OCI-LY3 (cell line): ENCODE data around the gene ASPA.

Experiments used
- H2AFZ ChIP-seq: fragments of 200-600, 300-600 bp; shearing (Covaris generic); 2 replicates; pipeline ENCODE4 v1.6.0; 2014; ENCODE audit warnings: antibody characterized with exemption, low read depth, low read length
- H3K27ac ChIP-seq: fragments of 200-600, 300-600 bp; sonication (generic); 2 replicates; pipeline ENCODE4 v1.5.1; 2014; ENCODE audit warnings: mild to moderate bottlenecking, low read length, moderate library complexity, mixed read lengths
- H3K27me3 ChIP-seq: fragments of 200-600, 300-600 bp; sonication (generic); 2 replicates; pipeline ENCODE4 v1.6.1; 2014; ENCODE audit warnings: low read depth, low read length, mixed read lengths
- H3K36me3 ChIP-seq: fragments of 200-600, 300-600 bp; sonication (generic); replicated peaks from 2 replicates; pipeline ENCODE3; 2014; ENCODE audit warnings: low read depth, low read length, mixed read lengths
- H3K4me1 ChIP-seq: fragments of 300-600, 200-600 bp; sonication (generic); 2 replicates; pipeline ENCODE4 v1.6.1; 2014; ENCODE audit warnings: low read length, mixed read lengths
- H3K4me2 ChIP-seq: fragments of 200-600, 300-600 bp; sonication (generic); 2 replicates; pipeline ENCODE4 v1.6.1; 2014; ENCODE audit warnings: low read length, mixed read lengths
- H3K4me3 ChIP-seq: fragments of 300-600, 200-600 bp; sonication (generic); 2 replicates; pipeline ENCODE4 v1.5.1; 2014; ENCODE audit warnings: antibody characterized with exemption, mild to moderate bottlenecking, low read length, moderate library complexity
- H3K79me2 ChIP-seq: fragments of 300-600, 200-600 bp; shearing (Covaris generic); 2 replicates; pipeline ENCODE4 v1.6.1; 2014; ENCODE audit warnings: mild to moderate bottlenecking, low read length, mixed read lengths
- H3K9ac ChIP-seq: fragments of 300-600, 200-600 bp; shearing (Covaris generic); 2 replicates; pipeline ENCODE4 v1.6.0; 2014; ENCODE audit warnings: mild to moderate bottlenecking, low read length, moderate library complexity
- H3K9me3 ChIP-seq: fragments of 200-600, 300-600 bp; shearing (Covaris generic); 2 replicates; pipeline ENCODE4 v1.6.1; 2014; ENCODE audit warnings: low read length, mixed read lengths; ENCODE audit not compliant: insufficient read depth
- H4K20me1 ChIP-seq: fragments of 200-600, 300-600 bp; sonication (generic); 2 replicates; pipeline ENCODE4 v1.6.1; 2016; ENCODE audit warnings: low read length, mixed read lengths; ENCODE audit not compliant: insufficient read depth
- EZH2phosphoT487 ChIP-seq: fragments of 200-600 bp; shearing (Covaris generic); IDR thresholded peaks from 2 replicates; pipeline ENCODE4 v1.6.1; 2018; ENCODE audit warnings: antibody characterized with exemption, mixed run types, low read depth
- TF ChIP-seq, protein P1 (sequence below): fragments of 200-600, 300-600 bp; sonication (generic); IDR thresholded peaks from 2 replicates; pipeline ENCODE4 v1.5.1; 2014; ENCODE audit warnings: antibody characterized with exemption, low read length, low read depth

The ASPA gene

DNA sequence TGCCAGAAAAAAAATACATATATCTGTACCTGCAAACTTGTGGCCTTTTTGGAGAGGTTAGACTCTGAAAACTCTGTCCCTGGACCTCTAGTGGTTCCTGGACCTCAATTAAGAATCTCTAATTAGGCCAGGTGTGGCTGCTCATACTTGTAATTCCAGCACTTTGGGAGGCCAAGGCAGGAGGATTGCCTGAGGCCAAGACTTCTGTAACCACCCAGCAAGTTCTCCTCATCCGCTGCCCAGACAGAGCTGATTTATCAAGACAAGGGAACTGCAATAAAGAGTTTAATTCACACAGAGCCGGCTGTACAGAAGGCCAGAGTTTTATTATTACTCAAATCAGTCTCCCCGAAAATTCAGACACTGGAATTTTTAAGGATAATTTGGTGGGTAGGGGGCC lies 4.2 kb downstream of the ASPA start:
- H3K27ac ChIP-seq = no peak overlapping the region
- no peaks in the 10 kb centered on the region for H3K79me2 ChIP-seq
- H3K4me3 ChIP-seq = no peak overlapping the region
- H3K9me3 ChIP-seq = no peaks in the 10 kb centered on the region
- no peaks in the 10 kb centered on the region for H3K36me3 ChIP-seq
- H3K4me2 ChIP-seq = no peak overlapping the region
- no peak overlapping the region for H3K9ac ChIP-seq
- H3K27me3 ChIP-seq = no peaks in the 10 kb centered on the region
- H2AFZ ChIP-seq = no peak overlapping the region
- H4K20me1 ChIP-seq = no peaks in the 10 kb centered on the region
- TF ChIP-seq, protein P1, sequence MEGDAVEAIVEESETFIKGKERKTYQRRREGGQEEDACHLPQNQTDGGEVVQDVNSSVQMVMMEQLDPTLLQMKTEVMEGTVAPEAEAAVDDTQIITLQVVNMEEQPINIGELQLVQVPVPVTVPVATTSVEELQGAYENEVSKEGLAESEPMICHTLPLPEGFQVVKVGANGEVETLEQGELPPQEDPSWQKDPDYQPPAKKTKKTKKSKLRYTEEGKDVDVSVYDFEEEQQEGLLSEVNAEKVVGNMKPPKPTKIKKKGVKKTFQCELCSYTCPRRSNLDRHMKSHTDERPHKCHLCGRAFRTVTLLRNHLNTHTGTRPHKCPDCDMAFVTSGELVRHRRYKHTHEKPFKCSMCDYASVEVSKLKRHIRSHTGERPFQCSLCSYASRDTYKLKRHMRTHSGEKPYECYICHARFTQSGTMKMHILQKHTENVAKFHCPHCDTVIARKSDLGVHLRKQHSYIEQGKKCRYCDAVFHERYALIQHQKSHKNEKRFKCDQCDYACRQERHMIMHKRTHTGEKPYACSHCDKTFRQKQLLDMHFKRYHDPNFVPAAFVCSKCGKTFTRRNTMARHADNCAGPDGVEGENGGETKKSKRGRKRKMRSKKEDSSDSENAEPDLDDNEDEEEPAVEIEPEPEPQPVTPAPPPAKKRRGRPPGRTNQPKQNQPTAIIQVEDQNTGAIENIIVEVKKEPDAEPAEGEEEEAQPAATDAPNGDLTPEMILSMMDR = no peak
- TF ChIP-seq EZH2phosphoT487 = no peak
- no peaks in the 10 kb centered on the region for H3K4me1 ChIP-seq

DNA sequence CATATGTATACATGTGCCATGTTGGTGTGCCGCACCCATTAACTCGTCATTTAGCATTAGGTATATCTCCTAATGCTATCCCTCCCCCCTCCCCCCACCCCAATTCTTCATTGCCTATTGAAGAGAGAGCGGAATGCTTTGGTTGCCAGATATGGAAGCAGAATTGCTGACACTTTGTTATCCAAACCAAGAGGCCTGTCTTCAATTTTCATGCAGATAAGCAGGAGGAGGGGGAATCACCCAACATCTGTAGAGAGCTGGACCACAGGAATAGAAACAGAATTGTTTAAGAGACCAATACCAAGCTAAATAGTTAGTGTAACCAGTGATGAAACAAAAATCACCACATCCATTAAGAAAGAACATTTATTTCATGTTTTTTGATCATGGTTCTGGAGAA lies 7.1 kb downstream of the ASPA start:
- Histone ChIP-seq H3K4me2 (no peak overlapping the region), H3K4me3 (no peak overlapping the region), H3K4me1 (no peaks in the 10 kb centered on the region), H3K27me3 (0 out of 2 replicates have a peak, but pooled peaks cover 3% of the 10 kb centered on the region), H3K9ac (no peak overlapping the region), H3K36me3 (no peaks in the 10 kb centered on the region), H2AFZ (no peak overlapping the region), H3K27ac (no peak overlapping the region), H4K20me1 (no peaks in the 10 kb centered on the region), H3K9me3 (no peaks in the 10 kb centered on the region), H3K79me2 (no peaks in the 10 kb centered on the region)
- no peak for TF ChIP-seq EZH2phosphoT487
- TF ChIP-seq, protein P1 = no peak

DNA sequence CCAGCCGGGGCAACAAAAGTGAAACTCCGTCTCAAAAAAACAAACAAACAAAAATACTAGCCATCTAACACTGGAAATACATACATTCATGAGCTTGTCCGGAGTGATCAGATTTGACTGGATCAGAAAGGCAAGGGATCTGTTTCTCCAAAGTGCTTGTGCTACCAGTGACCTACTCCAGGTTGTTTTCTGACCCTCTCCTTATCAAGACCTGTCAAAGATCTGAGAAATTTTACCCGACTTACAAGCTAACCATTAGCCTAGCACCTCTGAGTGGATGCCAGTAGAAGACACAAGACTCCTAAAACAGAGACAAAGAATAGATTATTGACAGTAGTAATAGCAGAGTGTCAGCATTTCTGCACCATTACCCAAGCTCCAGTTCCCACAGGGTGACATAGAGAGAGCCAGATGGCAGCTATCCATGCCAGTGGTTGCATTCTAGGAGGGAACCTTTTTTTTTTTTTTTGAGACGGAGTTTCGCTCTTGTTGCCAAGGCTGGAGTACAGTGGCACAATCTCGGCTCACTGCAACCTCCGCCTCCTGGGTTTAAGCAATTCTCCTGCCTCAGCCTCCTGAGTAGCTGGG lies 9.8 kb downstream of the ASPA start:
- no peaks in the 10 kb centered on the region for H4K20me1 ChIP-seq
- H3K4me1 ChIP-seq = no peaks in the 10 kb centered on the region
- no peak overlapping the region for H3K4me3 ChIP-seq
- TF ChIP-seq, protein P1 = no peak
- no peak for TF ChIP-seq EZH2phosphoT487
- H3K4me2 ChIP-seq = no peak overlapping the region
- no peaks in the 10 kb centered on the region for H3K9me3 ChIP-seq
- no peaks in the 10 kb centered on the region for H3K36me3 ChIP-seq
- no peak overlapping the region for H2AFZ ChIP-seq
- H3K9ac ChIP-seq = no peak overlapping the region
- H3K27me3 ChIP-seq = peaks cover 12% of the 10 kb centered on the region; the same call in 1 of the 2 replicates
- no peaks in the 10 kb centered on the region for H3K79me2 ChIP-seq
- H3K27ac ChIP-seq = no peak overlapping the region

DNA sequence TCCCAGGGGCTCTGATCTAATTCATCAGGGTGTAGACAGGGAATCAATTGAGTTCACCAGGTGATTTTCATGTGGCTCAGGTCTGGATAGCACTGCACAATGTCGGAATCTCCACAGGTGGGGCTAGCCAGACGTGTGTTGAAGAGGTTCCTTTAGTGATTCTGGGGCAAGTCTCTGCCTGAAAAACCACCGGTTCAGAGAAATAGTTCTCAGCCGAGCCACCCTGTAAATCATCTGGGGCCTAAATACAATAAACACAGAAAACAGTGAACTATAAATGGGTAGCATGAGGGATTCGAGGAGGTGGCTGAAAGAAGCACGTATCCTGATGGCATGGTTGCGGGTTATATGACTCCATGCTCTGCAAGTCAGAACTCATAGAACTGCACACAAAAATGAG lies 21.3 kb downstream of the ASPA start:
- Histone ChIP-seq H3K27me3 (no peaks in the 10 kb centered on the region), H3K4me2 (no peak overlapping the region), H3K36me3 (no peaks in the 10 kb centered on the region), H3K9ac (no peak overlapping the region), H3K9me3 (no peaks in the 10 kb centered on the region), H4K20me1 (no peaks in the 10 kb centered on the region), H3K79me2 (no peaks in the 10 kb centered on the region), H3K4me1 (no peaks in the 10 kb centered on the region), H3K27ac (no peak overlapping the region), H3K4me3 (no peak overlapping the region), H2AFZ (no peak overlapping the region)
- no peak for TF ChIP-seq EZH2phosphoT487
- TF ChIP-seq, protein P1 = no peak
